T47D (cell line): ENCODE measurements around the gene BORCS5.
"Not testable (repeated sequence)": the region's sequence is repeated elsewhere in the genome, so short reads cannot be mapped to it uniquely, and the experiment has no call there.

Experiments
- DNase-seq, 2 experiments: peaks; one replicate each; pipeline versions ENCODE4 v3.0.0 to v3.0.0-alpha.2; 2011 to 2012; ENCODE audit warnings: low read depth in 1 of 2, low spot score in 1 of 2
- JUND ChIP-seq: IDR thresholded peaks from 2 replicates; pipeline ENCODE4 v1.6.1; 2012; ENCODE audit warnings: low read depth
- in situ Hi-C: cut with HindIII; loops from 2 replicates; pipeline ENCODE4 v1.10.0; 2016; ENCODE audit warnings: low sequenced_read_pairs, low pct_unique_long_range_greater_than_20kb

Gene BORCS5

GRCh38 chr12:12334367-12335040 is 22.4 kb upstream of the BORCS5 start:
- TF ChIP-seq JUND = no peak
- DNase-seq = peak; percentile 4 to 23
- in situ Hi-C loops = no loop called here

DNA sequence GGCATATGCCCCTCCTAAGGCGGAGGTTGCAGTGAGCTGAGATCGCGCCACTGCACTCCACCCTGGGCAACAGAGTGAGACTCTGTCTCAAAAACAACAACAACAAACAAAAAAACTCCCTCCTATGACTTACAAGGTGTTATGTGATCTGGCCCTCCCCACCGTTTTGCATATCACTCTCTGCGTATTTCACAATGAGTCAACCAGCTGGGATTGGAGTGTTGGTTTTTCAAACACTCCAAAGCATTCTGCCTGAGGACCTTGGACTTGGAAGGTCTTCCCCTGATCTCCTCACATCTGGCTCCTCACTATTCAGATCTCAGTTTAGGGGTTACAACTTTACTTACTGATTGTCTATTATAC is 20.8 kb upstream of the BORCS5 start:
- TF ChIP-seq JUND = no peak
- in situ Hi-C loops = no loop called here
- no peak for DNase-seq

DNA sequence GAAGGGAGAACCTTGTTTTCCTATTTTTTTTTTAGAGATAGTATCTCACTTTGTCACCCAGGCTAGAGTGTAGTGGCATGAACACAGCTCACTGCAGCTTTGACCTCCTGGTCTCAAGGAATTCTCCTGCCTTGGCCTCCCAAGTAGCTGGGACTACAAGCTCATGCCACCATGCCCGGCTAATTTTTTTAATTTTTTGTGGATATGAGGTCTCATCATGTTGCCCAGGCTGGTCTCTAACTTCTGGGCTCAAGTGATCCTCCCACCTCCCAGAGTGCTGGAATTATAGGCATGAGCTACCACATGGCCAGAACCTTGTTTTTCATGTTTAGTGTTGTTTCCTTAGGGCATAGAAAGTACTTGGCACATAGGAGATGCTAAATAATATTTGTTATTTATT is 20.4 kb upstream of the BORCS5 start:
- in situ Hi-C loops = no loop called here
- TF ChIP-seq JUND = no peak

DNA sequence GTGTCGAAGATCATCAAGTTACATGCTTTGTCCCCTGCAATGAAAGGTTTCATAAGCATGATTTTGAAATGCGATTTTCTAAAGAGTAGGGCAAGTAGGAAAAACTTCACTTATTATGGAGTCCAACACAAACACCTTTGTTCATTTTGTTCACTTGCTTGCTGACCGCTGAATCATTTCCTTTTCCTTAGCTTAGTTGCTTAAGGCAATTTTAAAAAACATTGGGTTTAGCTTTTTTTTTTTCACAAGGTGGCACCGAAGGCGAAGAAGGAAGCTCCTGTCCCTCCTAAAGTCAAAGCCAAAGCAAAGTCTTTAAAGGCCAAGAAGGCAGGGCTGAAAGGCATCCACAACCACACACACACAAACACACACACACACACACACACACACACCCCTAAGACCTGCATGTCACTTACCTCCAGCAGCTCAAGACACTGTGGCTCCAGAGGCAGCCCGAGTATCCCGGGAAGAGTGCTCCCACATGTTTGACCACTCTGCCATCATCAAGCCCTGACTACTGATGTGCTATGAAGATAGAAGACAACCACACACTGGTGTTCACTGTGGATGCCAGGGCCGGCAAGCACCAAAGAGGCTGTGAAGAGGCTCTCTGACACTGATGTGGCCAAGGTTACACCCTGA is 18.2 kb upstream of the BORCS5 start:
- DNase-seq = no peak
- in situ Hi-C loops = no loop called here
- TF ChIP-seq JUND = no peak

More for the DNA sequence above, 20.4 kb upstream of the BORCS5 start:
- DNase-seq = no peak

DNA sequence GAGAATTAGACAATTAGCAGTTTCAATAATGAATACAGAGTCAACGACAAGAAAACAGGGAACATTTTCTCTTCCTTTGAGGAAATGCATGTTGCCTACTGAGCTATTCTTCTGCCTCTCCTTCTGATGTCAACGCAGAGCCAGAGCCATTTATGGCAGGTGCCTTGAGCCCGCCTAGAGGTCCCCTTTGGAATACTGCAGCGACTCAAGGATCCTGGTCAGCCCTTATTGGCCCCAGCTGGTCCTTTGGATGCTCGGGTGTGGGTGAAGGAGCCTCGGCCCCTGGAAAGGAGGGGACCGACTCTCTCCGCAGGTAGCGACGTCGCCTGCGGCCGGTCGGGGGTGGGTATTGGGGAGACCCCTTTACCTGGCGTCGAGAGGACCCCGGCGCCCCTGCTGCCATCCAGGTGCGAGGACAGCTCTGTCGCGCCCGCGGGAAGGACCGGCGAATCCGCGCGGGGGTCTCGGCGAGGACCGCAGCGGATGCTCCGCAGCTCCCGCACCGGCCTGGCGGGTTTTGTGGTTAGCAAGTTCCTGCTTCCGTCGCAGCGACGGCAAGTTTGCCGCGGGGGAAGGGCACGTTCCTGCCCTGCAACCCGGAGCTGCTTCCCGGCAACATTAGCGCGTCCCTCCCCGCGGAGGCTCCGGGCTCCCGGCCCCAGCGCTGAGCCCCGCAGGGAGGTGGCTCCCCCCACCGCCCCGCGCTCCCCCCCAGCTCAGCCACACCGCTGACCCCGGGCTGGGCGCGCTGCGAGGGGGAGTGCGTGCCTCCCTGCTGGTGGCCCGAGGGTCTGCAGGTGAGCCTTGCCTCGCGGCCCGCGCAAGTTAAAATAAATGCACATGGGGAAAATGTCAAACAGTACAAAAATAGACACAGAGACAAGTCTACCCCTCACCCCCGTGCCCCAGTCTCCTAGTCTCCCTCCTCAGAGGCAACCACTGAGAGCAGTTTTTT is 6.9 kb upstream of the BORCS5 start, which contains the start of gene MANSC1:
Gene MANSC1 (minus strand): TSS at position 532 of the 955 bp plus-strand sequence. CDS start 6,928 bp downstream, outside the sequence.
- no peak for TF ChIP-seq JUND
- in situ Hi-C loops = no loop called here
- DNase-seq = peak in 1 of 2 experiments; percentile 68

GRCh38 chr12:12350868-12351463 is 5.9 kb upstream of the BORCS5 start:
- in situ Hi-C loops = no loop called here
- DNase-seq = peak in 1 of 2 experiments; percentile 64

GRCh38 chr12:12351468-12352185 is 5.3 kb upstream of the BORCS5 start:
- DNase-seq, in situ Hi-C loops: not testable (repeated sequence)

More at GRCh38 chr12:12350868-12351463, 5.9 kb upstream of the BORCS5 start:
- TF ChIP-seq JUND = no peak

GRCh38 chr12:12353276-12353675 is 3.6 kb upstream of the BORCS5 start:
- in situ Hi-C loops = no loop called here
- no peak for DNase-seq
- no peak for TF ChIP-seq JUND

DNA sequence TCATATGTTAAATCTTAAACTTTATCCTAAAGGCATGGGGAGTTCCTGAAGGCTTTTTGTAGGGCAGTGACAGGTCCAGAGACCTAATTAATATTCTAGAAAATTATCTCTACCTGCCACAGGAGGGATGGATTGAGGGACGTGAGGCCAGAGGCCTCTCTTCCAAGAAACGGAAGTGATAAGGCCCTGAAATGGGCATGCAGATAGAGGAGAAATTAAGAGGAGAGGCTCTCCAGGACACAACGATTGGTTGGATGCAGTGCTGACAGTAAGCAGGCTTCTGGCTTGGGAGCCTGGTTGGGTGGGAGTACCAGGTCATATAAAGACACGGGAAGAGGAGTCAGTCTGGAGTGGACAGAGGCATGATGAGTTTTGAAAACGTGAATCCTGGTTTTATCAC is 3.1 kb upstream of the BORCS5 start:
- DNase-seq = no peak
- TF ChIP-seq JUND = no peak
- in situ Hi-C loops = no loop called here

- no peak for TF ChIP-seq JUND
- DNase-seq = no peak
- in situ Hi-C loops = no loop called here
Measured at GRCh38 chr12:12356467-12356895, 397 bp upstream of the BORCS5 start.

DNA sequence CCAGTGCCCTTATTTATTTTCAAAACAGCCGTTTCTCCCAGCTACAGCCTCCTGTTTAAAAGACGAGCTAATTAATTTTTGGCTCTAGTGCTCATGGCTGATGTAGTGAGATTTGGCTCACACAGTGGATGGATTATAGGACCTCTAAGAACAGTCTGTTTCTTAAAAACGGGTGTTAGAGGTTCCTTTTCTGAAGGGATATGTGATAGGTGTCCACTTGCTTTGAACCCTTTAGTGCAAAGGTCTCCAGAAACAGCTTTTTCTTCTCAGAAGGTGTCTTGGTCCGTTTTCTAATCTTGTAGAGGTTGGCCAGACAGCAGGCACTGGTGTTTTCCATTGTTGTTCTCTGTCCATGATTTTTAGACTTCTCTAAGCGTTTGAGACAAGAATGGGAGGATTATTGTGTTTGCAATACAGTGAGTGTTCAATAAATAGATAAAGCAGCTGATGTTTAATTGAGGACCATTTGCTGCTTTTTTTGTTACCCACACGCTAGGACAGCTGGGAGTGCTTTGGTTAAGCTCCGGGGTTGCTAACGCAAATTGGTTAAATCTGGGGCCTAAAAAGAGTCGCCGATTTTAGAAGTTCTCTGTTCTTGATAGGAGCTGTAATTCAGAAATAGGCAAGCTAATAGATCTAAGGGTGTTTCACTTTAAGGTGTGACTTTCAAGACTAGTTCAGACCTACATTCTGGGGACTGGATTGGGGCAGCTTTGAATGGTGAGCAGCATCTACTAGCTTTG is 1.0 kb downstream of the BORCS5 start:
- in situ Hi-C loops = no loop called here
- DNase-seq = no peak
- TF ChIP-seq JUND = no peak

- in situ Hi-C loops = no loop called here
- no peak for TF ChIP-seq JUND
Measured at GRCh38 chr12:12358528-12358927, 1.6 kb downstream of the BORCS5 start.

More at GRCh38 chr12:12358528-12358927, 1.6 kb downstream of the BORCS5 start:
- DNase-seq = no peak
